ENCODE measurements around the gene IL24.

GRCh38 chr1:206895837-206896242, 1.4 kb upstream of the IL24 start:
- TF ChIP-seq CTCF (IDR thresholded peaks at IDR 0.05 in 2 of 3, conservative IDR thresholded peaks at IDR 0.05 in 1 of 3; ENCODE audit: borderline replicate concordance in 1 of 3, insufficient read depth in 1 of 3, low read depth in 2 of 3, low read length in 2 of 3) (no peak), SRF (IDR thresholded peaks at IDR 0.05; ENCODE audit: low read depth) (no peak), POLR2A (IDR thresholded peaks at IDR 0.05; ENCODE audit: borderline replicate concordance, extremely low read depth, insufficient read depth, insufficient read length) (no peak), POLR2AphosphoS5 (IDR thresholded peaks at IDR 0.05; ENCODE audit: low read depth, low read length) (no peak)
